Measurements from ENCODE around the gene PREB. TPM values are rescaled to one million over a fixed set of nuclear protein-coding genes. Genes with fewer than 3 reads are reported as not detected.

Gene PREB
- total RNA-seq, 2 experiments from 2014 or later = 12.3 to 12.6 TPM

DNA sequence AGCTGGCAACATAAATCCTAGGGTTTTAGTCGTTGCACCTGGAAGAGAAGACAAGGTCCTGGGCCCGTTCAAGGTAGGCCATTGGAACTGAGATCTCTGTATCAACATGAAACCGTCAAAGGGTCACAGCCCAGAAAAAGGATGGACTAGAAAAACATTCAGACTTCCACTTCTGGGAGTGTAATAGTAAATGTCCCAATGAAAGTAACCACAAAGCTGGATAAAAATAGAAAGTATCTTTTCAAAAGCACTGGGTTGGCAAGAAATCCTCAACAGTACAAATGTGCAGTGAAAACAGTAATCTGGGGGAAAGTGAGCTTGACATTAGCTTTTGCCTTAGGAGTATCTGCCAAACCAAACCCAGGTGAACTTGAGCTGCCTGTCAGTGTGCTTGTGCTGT lies 28.5 kb downstream of the PREB start:
- TF ChIP-seq, protein P1, sequence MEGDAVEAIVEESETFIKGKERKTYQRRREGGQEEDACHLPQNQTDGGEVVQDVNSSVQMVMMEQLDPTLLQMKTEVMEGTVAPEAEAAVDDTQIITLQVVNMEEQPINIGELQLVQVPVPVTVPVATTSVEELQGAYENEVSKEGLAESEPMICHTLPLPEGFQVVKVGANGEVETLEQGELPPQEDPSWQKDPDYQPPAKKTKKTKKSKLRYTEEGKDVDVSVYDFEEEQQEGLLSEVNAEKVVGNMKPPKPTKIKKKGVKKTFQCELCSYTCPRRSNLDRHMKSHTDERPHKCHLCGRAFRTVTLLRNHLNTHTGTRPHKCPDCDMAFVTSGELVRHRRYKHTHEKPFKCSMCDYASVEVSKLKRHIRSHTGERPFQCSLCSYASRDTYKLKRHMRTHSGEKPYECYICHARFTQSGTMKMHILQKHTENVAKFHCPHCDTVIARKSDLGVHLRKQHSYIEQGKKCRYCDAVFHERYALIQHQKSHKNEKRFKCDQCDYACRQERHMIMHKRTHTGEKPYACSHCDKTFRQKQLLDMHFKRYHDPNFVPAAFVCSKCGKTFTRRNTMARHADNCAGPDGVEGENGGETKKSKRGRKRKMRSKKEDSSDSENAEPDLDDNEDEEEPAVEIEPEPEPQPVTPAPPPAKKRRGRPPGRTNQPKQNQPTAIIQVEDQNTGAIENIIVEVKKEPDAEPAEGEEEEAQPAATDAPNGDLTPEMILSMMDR (IDR thresholded peaks at IDR 0.05) = no peak
- Histone ChIP-seq H3K9me3 (ENCODE audit: control insufficient read depth in 1 of 2, insufficient read depth in 1 of 2, low read length in 2 of 2) (no peaks in the 10 kb centered on the region), H3K27me3 (ENCODE audit: control insufficient read depth in 1 of 2, insufficient read depth in 2 of 2, low read length in 2 of 2) (no peaks in the 10 kb centered on the region), H3K4me3 (ENCODE audit: low read length) (no peak overlapping the region), H3K36me3 (ENCODE audit: insufficient read depth, low read length) (no peaks in the 10 kb centered on the region), H3K27ac (ENCODE audit: low read depth in 1 of 2, low read length in 2 of 2) (no peak overlapping the region), H3K4me1 (ENCODE audit: insufficient read depth, low read length) (no peaks in the 10 kb centered on the region)
- ChIA-PET CTCF (interaction anchor here (0.5 to 1.8 kb wide), 2 partner anchors 19 to 64 kb away, joined by 3 to 4 read pairs; no protein-coding TSS in a partner anchor), POLR2A (no interaction called here)
- Mint-ChIP-seq H3K4me3 (no peak overlapping the region), H3K27me3 (peaks cover 19% of the 10 kb centered on the region), H3K9me3 (no peaks in the 10 kb centered on the region), H3K27ac (no peak overlapping the region), H3K4me1 (ENCODE audit: low read depth) (no peaks in the 10 kb centered on the region), H3K36me3 (ENCODE audit: low read depth) (no peaks in the 10 kb centered on the region)
- no peak for ATAC-seq (ENCODE audit: poor library complexity)
- DNase-seq = no peak
- intact Hi-C loops (cut with DNase I, micrococcal nuclease) = no loop called here

DNA sequence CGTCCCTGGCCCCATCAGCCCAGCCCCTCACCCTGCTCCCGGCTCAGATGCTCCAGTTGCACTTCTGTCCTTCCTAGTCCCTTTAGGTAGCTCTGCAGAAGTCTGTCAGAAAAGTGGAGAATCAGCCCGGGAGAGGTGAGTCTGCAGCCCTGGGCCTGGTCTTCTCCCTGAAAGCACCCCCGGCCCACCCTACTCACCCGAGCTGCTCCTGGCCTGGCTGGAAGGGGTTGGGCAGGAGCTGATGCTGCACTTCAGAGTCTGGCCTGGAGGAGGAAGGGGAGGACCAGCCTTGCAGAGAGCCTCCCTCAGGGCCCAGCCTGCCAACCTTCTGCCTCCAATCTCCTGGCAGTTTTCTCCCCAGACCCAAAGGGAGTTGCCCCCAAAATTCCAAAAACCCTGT lies 32.1 kb downstream of the PREB start:
- TF ChIP-seq, protein P1 (IDR thresholded peaks at IDR 0.05) = no peak
- ChIA-PET POLR2A (no interaction called here), CTCF (no interaction called here)
- DNase-seq = no peak
- peaks cover 7% of the 10 kb centered on the region for H3K36me3 Mint-ChIP-seq (ENCODE audit: low read depth)
- no peak overlapping the region for H3K4me3 Mint-ChIP-seq
- ATAC-seq (ENCODE audit: poor library complexity) = no peak
- no peak overlapping the region for H3K27ac Mint-ChIP-seq
- Histone ChIP-seq H3K36me3 (ENCODE audit: insufficient read depth, low read length) (peaks cover 2% of the 10 kb centered on the region), H3K27me3 (ENCODE audit: control insufficient read depth in 1 of 2, insufficient read depth in 2 of 2, low read length in 2 of 2) (no peaks in the 10 kb centered on the region), H3K9me3 (ENCODE audit: control insufficient read depth in 1 of 2, insufficient read depth in 1 of 2, low read length in 2 of 2) (no peaks in the 10 kb centered on the region), H3K4me1 (ENCODE audit: insufficient read depth, low read length) (no peaks in the 10 kb centered on the region), H3K4me3 (ENCODE audit: low read length) (no peak overlapping the region), H3K27ac (ENCODE audit: low read depth in 1 of 2, low read length in 2 of 2) (no peak overlapping the region)
- intact Hi-C loops (cut with DNase I, micrococcal nuclease) = loop anchor here in 1 of 2 experiments (5.0 kb wide), 1 partner anchor 80 kb away; no protein-coding TSS in a partner anchor
- H3K27me3 Mint-ChIP-seq = peaks cover 10% of the 10 kb centered on the region
- no peaks in the 10 kb centered on the region for H3K4me1 Mint-ChIP-seq (ENCODE audit: low read depth)
- H3K9me3 Mint-ChIP-seq = no peaks in the 10 kb centered on the region

DNA sequence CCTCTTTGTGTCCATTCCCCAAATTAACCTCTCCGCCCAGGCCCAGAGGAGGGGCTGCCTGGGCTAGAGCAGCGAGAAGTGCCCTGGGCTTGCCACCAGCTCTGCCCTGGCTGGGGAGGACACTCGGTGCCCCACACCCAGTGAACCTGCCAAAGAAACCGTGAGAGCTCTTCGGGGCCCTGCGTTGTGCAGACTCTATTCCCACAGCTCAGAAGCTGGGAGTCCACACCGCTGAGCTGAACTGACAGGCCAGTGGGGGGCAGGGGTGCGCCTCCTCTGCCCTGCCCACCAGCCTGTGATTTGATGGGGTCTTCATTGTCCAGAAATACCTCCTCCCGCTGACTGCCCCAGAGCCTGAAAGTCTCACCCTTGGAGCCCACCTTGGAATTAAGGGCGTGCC lies 34.4 kb downstream of the PREB start:
- H3K36me3 ChIP-seq (ENCODE audit: insufficient read depth, low read length) = peaks cover 2% of the 10 kb centered on the region
- POLR2A ChIA-PET = no interaction called here
- Mint-ChIP-seq H3K36me3 (ENCODE audit: low read depth) (peaks cover 7% of the 10 kb centered on the region), H3K4me1 (ENCODE audit: low read depth) (peaks cover 11% of the 10 kb centered on the region), H3K4me3 (no peak overlapping the region), H3K27me3 (no peaks in the 10 kb centered on the region), H3K9me3 (no peaks in the 10 kb centered on the region), H3K27ac (no peak overlapping the region)
- no peak for ATAC-seq (ENCODE audit: poor library complexity)
- H3K27me3 ChIP-seq (ENCODE audit: control insufficient read depth in 1 of 2, insufficient read depth in 2 of 2, low read length in 2 of 2) = no peaks in the 10 kb centered on the region
- peaks cover 9% of the 10 kb centered on the region for H3K4me1 ChIP-seq (ENCODE audit: insufficient read depth, low read length)
- no peak for DNase-seq
- TF ChIP-seq, protein P1 (IDR thresholded peaks at IDR 0.05) = no peak
- CTCF ChIA-PET = interaction anchor here (1.7 to 1.8 kb wide), 2 partner anchors 180 to 203 kb away, joined by 4 to 9 read pairs; no protein-coding TSS in a partner anchor
- no peak overlapping the region for H3K4me3 ChIP-seq (ENCODE audit: low read length)
- no peaks in the 10 kb centered on the region for H3K9me3 ChIP-seq (ENCODE audit: control insufficient read depth in 1 of 2, insufficient read depth in 1 of 2, low read length in 2 of 2)
- intact Hi-C loops (cut with DNase I, micrococcal nuclease) = loop anchor here in 1 of 2 experiments (5.0 kb wide), 1 partner anchor 82 kb away; no protein-coding TSS in a partner anchor
- no peak overlapping the region for H3K27ac ChIP-seq (ENCODE audit: low read depth in 1 of 2, low read length in 2 of 2)
